A673 (cell line): Measurements from ENCODE around the gene RAB3A. TPM values are rescaled to one million over a fixed set of nuclear protein-coding genes. Genes with fewer than 3 reads are reported as not detected.

ENCODE experiments used
- BruUV-seq: library from RNA; stranded (reverse); fragments of 400-500 nt; replicated peaks from 2 replicates; lab custom pipeline; 2021; lab: Mats Ljungman, UMichigan
- CTCF ChIA-PET: fragments of 300-600 bp; sonication (Branson Sonifier 250); formaldehyde crosslinking; loops from one replicate; lab custom pipeline; 2022; ENCODE audit warnings: antibody characterized with exemption; lab: Charles Lee
- POLR2A ChIA-PET: fragments of 300-600 bp; sonication (Branson Sonifier 250); formaldehyde crosslinking; loops from one replicate; lab custom pipeline; 2022; ENCODE audit warnings: antibody characterized with exemption; ENCODE audit not compliant: low non-redundant PET; lab: Charles Lee
- DNase-seq: peaks from one replicate; pipeline ENCODE4 v3.0.0-alpha.2; 2015; ENCODE audit warnings: low spot score
- H3K27ac ChIP-seq: fragments of 200-600 bp; sonication (generic); 2 replicates; pipeline ENCODE4 v1.5.1; 2016; ENCODE audit warnings: mixed run types, low read depth, mild to moderate bottlenecking, mixed read lengths, antibody characterized with exemption, low read length; ENCODE audit not compliant: poor library complexity, severe bottlenecking
- H3K27me3 ChIP-seq: fragments of 200-600 bp; sonication (generic); replicated peaks from 2 replicates; pipeline ENCODE4 v1.6.1; 2017; ENCODE audit warnings: mixed run types, low read depth, mild to moderate bottlenecking, mixed read lengths, antibody characterized with exemption, low read length; ENCODE audit not compliant: insufficient read depth, poor library complexity
- H3K36me3 ChIP-seq: fragments of 200-600 bp; sonication (generic); 2 replicates; pipeline ENCODE4 v1.6.1; 2016; ENCODE audit warnings: mixed run types, mild to moderate bottlenecking, mixed read lengths, antibody characterized with exemption, low read length; ENCODE audit not compliant: insufficient read depth, poor library complexity, severe bottlenecking
- H3K4me1 ChIP-seq: fragments of 200-600 bp; sonication (generic); 2 replicates; pipeline ENCODE4 v1.6.1; 2017; ENCODE audit warnings: mixed run types, mild to moderate bottlenecking, mixed read lengths, antibody characterized with exemption, low read length; ENCODE audit not compliant: insufficient read depth, poor library complexity, severe bottlenecking
- H3K4me3 ChIP-seq: fragments of 200-600 bp; sonication (generic); 2 replicates; pipeline ENCODE4 v1.5.1; 2016; ENCODE audit warnings: low read depth, mixed run types, mild to moderate bottlenecking, mixed read lengths, low read length; ENCODE audit not compliant: poor library complexity, severe bottlenecking
- H3K9me3 ChIP-seq: fragments of 200-600 bp; sonication (generic); 2 replicates; pipeline ENCODE4 v1.6.1; 2016; ENCODE audit warnings: mixed run types, low read depth, mild to moderate bottlenecking, mixed read lengths, antibody characterized with exemption, low read length; ENCODE audit not compliant: poor library complexity, severe bottlenecking
- EZH2 ChIP-seq: fragments of 200-600 bp; sonication (generic); IDR thresholded peaks from 2 replicates; pipeline ENCODE4 v1.6.1; 2017; ENCODE audit warnings: borderline replicate concordance, low read depth, mild to moderate bottlenecking, mixed read lengths, antibody characterized with exemption, low read length; ENCODE audit not compliant: poor library complexity, severe bottlenecking
- intact Hi-C: fragments of 100-400 bp; cut with micrococcal nuclease; formaldehyde crosslinking; loops from one replicate; pipeline ENCODE4 v1.10.0; 2022; ENCODE audit not compliant: unreplicated experiment
- total RNA-seq: library from RNA; stranded (reverse); gene quantifications from 2 replicates; pipeline ENCODE4 v1.2.3, GENCODE V29; 2021
- TF ChIP-seq, protein P1 (sequence below): fragments of 300-800, 200-600 bp; sonication (generic); conservative IDR thresholded peaks from 2 replicates; pipeline ENCODE4 v1.5.1; 2017; ENCODE audit warnings: low read depth, mild to moderate bottlenecking, antibody characterized with exemption, low read length, moderate library complexity, mixed read lengths

The RAB3A gene
- total RNA-seq, 1 experiment from 2014 or later = 2.9 TPM

DNA sequence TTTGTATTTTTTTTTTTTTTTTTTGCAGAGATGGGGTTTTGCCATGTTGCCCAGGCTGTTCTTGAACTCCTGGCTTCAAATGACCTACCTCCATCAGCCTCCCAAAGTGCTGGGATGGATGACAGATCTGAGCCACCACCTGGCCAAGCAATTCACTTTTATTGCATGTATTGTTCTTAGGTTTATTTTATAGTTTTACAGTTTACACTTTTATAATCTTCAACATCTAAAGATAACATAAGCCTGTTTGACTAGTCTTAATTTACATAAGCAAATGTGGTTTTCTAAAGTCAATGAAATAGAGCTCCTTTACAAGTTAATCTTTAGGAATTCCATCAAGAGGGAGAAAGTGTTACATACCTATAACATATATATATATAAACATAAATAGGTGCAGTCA is 20.3 kb downstream of the RAB3A start:
- DNase-seq = no peak
- CTCF ChIA-PET = no interaction called here
- intact Hi-C loops = no loop called here
- POLR2A ChIA-PET = no interaction called here
- no peak overlapping the region for H3K27ac ChIP-seq
- no peaks in the 10 kb centered on the region for H3K27me3 ChIP-seq
- TF ChIP-seq, protein P1, sequence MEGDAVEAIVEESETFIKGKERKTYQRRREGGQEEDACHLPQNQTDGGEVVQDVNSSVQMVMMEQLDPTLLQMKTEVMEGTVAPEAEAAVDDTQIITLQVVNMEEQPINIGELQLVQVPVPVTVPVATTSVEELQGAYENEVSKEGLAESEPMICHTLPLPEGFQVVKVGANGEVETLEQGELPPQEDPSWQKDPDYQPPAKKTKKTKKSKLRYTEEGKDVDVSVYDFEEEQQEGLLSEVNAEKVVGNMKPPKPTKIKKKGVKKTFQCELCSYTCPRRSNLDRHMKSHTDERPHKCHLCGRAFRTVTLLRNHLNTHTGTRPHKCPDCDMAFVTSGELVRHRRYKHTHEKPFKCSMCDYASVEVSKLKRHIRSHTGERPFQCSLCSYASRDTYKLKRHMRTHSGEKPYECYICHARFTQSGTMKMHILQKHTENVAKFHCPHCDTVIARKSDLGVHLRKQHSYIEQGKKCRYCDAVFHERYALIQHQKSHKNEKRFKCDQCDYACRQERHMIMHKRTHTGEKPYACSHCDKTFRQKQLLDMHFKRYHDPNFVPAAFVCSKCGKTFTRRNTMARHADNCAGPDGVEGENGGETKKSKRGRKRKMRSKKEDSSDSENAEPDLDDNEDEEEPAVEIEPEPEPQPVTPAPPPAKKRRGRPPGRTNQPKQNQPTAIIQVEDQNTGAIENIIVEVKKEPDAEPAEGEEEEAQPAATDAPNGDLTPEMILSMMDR = no peak
- TF ChIP-seq EZH2 = no peak
- no peaks in the 10 kb centered on the region for H3K9me3 ChIP-seq
- no peaks in the 10 kb centered on the region for H3K4me1 ChIP-seq
- no peak overlapping the region for H3K4me3 ChIP-seq
- no peaks in the 10 kb centered on the region for H3K36me3 ChIP-seq
- BruUV-seq = no TSS peak

DNA sequence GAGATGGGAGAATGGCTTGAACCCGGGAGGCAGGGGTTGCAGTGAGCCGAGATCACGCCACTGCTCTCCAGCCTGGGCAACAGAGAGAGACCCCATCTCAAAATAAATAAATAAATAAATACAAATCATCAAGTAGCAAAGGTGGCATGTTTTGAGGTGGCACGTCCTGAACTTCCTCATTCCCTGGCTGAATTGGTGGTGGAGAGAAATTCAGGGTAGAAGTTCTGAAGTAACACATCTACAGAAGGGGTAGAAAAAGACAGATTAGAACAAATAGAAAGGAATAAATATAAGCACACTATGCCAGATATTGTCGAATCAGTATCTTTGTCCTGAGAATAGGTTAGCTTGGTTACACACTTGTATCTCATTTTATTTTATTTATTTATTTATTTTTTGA is 23.9 kb downstream of the RAB3A start:
- POLR2A ChIA-PET = no interaction called here
- H3K4me1 ChIP-seq = no peaks in the 10 kb centered on the region
- H3K27me3 ChIP-seq = no peaks in the 10 kb centered on the region
- BruUV-seq = no TSS peak
- H3K27ac ChIP-seq = no peak overlapping the region
- CTCF ChIA-PET = no interaction called here
- no peak overlapping the region for H3K4me3 ChIP-seq
- no peak for DNase-seq
- H3K36me3 ChIP-seq = no peaks in the 10 kb centered on the region
- no peak for TF ChIP-seq EZH2
- TF ChIP-seq, protein P1 = no peak
- intact Hi-C loops = no loop called here
- no peaks in the 10 kb centered on the region for H3K9me3 ChIP-seq

DNA sequence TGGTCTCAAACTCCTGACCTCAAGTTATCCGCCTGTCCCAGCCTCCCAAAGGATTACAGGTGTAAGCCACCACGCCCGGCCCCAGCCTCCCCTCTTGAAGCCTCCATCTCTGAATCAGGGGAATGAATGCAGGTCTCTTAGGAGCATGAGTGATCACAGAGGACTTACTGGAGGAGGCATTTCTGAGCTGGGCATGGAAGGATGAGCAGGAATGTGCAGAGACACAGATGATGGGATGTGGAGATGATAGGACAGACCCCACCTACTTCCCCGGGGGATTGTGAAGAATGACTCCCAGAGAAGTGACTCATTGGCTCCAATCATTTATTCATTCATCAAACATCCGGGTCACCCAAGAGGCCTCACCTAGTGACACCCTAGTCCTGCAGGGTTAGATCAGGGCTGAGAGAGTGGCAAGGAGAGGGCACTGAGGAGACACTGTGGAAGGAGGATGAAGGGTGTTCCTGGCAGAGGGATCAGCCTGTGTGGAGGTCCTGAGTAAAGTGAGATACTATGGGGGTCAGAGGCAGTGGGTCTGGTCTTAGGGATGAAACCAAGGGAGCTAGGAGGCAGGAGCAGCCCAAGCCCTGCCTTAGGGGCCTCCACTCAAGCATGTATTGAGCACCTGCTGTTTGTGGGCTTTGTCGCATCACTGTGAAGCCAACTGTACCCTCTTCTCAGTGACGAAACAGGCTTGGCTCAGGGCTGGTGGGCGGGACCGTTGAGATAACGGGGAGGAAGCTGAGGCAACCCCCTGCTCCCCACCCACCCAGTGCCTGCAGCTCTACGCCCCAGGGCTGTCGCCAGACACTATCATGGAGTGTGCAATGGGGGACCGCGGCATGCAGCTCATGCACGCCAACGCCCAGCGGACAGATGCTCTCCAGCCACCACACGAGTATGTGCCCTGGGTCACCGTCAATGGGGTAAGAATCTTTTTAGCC is 27.2 kb downstream of the RAB3A start:
- Histone ChIP-seq H3K9me3 (no peaks in the 10 kb centered on the region), H3K36me3 (no peaks in the 10 kb centered on the region), H3K27ac (no peak overlapping the region), H3K4me1 (no peaks in the 10 kb centered on the region), H3K4me3 (no peak overlapping the region), H3K27me3 (no peaks in the 10 kb centered on the region)
- ChIA-PET CTCF (no interaction called here), POLR2A (no interaction called here)
- TF ChIP-seq, protein P1 = no peak
- TF ChIP-seq EZH2 = no peak
- no peak for DNase-seq
- no TSS peak for BruUV-seq
- intact Hi-C loops = no loop called here
